Ovary (tissue), 9 donors: Measurements from ENCODE around the gene PRIMA1. TPM values are rescaled to one million over a fixed set of nuclear protein-coding genes. Genes with fewer than 3 reads are reported as not detected.

Experiments
- DNase-seq, 5 donors: peaks; one replicate each; pipeline ENCODE4 v3.0.0-alpha.2; 2019 to 2020
- H3K27ac ChIP-seq, 2 donors: fragments of 200-600 bp; one replicate each; pipeline versions ENCODE4 v1.5.1 to v1.8.0; 2019 to 2022
- H3K27me3 ChIP-seq: fragments of 200-600 bp; one replicate; pipeline ENCODE4 v1.8.0; 2022
- H3K36me3 ChIP-seq: fragments of 200-600 bp; sonication (generic); one replicate; pipeline ENCODE4 v1.5.1; 2019
- H3K4me1 ChIP-seq: one replicate; pipeline ENCODE4 v1.8.1; 2013; ENCODE audit warnings: mild to moderate bottlenecking, moderate library complexity; ENCODE audit not compliant: insufficient read depth
- H3K4me3 ChIP-seq: fragments of 200-600 bp; sonication (generic); one replicate; pipeline ENCODE4 v1.5.1; 2017
- H3K9me3 ChIP-seq, 2 donors: fragments of 200-600 bp in 1 of 2; sonication (generic) in 1 of 2; one replicate each; pipeline versions ENCODE4 v1.5.1 to v1.8.1; 2013 to 2019; ENCODE audit warnings: mild to moderate bottlenecking in 1 of 2, moderate library complexity in 1 of 2
- EP300 ChIP-seq: sonication (generic); formaldehyde crosslinking; IDR thresholded peaks from one replicate; pipeline ENCODE4 v1.6.1; 2017; ENCODE audit warnings: antibody characterized with exemption
- POLR2A ChIP-seq: fragments of 450-650 bp; IDR thresholded peaks from one replicate; pipeline ENCODE4 v1.6.1; 2017; ENCODE audit warnings: antibody characterized with exemption, mild to moderate bottlenecking, moderate library complexity
- WGBS, 3 donors: extraction: QIAGEN DNeasy Blood & Tissue Kit in 1 of 3; methylation state at CpG; one replicate each; pipeline versions ENCODE4 v1.1.5 to v1.1.7; 2013 to 2017; 5-methylcytosine and 5-hydroxymethylcytosine counted together
- intact Hi-C, 4 donors: fragments of 100-400 bp; cut with DNase I; formaldehyde crosslinking; loops; one replicate each; pipeline versions ENCODE4 v1.11.0 to v1.15.1; 2022 to 2023
- polyA plus RNA-seq, 2 donors: library from polyadenylated mRNA; stranded (reverse); fragments of 200-250 nt in 1 of 2; fragments of 350-450 nt in 1 of 2; fragmentation: Illumina TruSeq in 1 of 2; extraction: RNeasy Lipid Tissue Mini Kit (QIAGEN cat#74804) in 1 of 2; gene quantifications; one replicate each; pipeline ENCODE4 v1.2.3, GENCODE V29; 2013 to 2014
- total RNA-seq, 7 donors: library from RNA; depleted of rRNA in 2 of 7; stranded (reverse); fragments of >200 nt in 2 of 7; fragmentation: NEBNext Ultra II Directional in 3 of 7; extraction: Animal tissue kit (Norgen Biotek cat#: 25700) in 3 of 7; gene quantifications; one replicate each; pipeline versions ENCODE4 v1.1.0 to v1.2.4, GENCODE V29; 2016 to 2023
- TF ChIP-seq, protein P1 (sequence below), 3 donors: fragments of 450-650 bp in 2 of 3; fragments of 200-600 bp in 1 of 3; IDR thresholded peaks; one replicate each; pipeline versions ENCODE4 v1.5.1 to v1.8.0; 2016 to 2022; ENCODE audit warnings: antibody characterized with exemption in 3 of 3, mild to moderate bottlenecking in 1 of 3
- donor health status: DM: no; HTN: no; CAD: no; lungs with moderate emphysema.
- donor health status: DM: no; HTN: no; CAD: no.
- donor health status: Bipolar disorder and iron deficiency.
- donor health status: DM: yes; HTN: yes; CAD: no.
- donor health status: DM: no; HTN: no; CAD: no.
- donor health status: DM: yes; HTN: yes; CAD: no.

Gene PRIMA1
- total and polyA plus RNA-seq, 9 donors: 2.3 to 11.5 (median 4.2) TPM

DNA sequence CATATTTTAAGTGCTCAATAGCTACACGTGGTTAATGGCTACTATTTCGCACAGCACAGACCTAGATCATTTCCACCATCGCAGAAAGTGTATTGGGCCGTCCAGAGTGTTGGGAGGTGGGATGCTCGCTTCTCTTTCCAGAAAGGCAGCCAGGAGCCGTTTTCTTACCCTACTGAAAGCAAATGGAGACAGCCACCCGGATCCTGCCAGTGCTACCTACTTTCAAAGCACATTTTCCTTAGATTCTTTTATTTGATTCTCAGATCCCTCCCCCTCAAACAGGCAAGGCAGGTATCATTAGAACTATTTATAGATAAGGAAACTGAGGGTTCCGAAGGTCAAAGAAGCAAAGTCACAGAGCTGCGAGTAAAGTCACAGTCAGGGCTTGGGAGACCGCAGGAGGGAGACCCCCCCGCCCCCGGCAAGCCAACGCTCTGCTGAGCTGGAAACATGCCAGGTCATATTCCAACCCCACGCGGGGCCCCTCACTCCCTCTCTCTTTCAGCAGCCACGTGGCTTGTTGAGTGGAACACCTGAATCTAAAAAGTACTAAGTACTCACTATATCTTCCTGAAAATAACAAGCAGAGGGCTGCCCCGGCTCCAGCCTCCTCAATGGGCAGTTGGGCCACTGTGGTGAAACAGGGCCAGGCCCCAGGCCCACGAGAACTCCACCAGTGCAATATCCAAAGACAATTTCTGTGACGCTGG, 36.2 kb downstream of the PRIMA1 start:
- no peak overlapping the region for H3K27ac ChIP-seq
- WGBS, 3 donors: 38 to 59% (median 41%) methylated on average over 19 of the region's 19 CpGs

DNA sequence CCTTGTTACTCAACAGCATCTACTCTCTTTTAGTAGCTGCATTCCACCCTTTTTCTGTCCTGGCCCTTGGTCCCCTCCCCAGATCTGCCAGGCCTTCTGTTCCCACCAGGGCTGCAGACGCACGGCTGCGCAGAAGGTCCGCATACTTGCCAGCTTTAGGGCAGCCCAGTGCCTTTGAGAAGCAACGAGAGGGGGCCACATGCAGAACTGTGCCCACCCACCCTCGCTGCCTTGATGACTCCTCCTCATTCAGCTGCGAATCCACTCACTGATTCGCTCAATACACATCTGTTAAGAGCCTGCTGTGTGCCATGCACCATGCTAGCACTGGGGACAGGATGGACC, 39.2 kb downstream of the PRIMA1 start:
- H3K4me3 ChIP-seq: no peak overlapping the region
- no peaks in the 10 kb centered on the region for H3K36me3 ChIP-seq
- TF ChIP-seq, protein P1, sequence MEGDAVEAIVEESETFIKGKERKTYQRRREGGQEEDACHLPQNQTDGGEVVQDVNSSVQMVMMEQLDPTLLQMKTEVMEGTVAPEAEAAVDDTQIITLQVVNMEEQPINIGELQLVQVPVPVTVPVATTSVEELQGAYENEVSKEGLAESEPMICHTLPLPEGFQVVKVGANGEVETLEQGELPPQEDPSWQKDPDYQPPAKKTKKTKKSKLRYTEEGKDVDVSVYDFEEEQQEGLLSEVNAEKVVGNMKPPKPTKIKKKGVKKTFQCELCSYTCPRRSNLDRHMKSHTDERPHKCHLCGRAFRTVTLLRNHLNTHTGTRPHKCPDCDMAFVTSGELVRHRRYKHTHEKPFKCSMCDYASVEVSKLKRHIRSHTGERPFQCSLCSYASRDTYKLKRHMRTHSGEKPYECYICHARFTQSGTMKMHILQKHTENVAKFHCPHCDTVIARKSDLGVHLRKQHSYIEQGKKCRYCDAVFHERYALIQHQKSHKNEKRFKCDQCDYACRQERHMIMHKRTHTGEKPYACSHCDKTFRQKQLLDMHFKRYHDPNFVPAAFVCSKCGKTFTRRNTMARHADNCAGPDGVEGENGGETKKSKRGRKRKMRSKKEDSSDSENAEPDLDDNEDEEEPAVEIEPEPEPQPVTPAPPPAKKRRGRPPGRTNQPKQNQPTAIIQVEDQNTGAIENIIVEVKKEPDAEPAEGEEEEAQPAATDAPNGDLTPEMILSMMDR (IDR thresholded peaks at IDR 0.05): no peak
- TF ChIP-seq EP300 (no peak), POLR2A (no peak)
- no peak overlapping the region for H3K27ac ChIP-seq
- no peaks in the 10 kb centered on the region for H3K4me1 ChIP-seq
- DNase-seq: no peak
- intact Hi-C loops: no loop called here
- 93 to 97% (median 96%) methylated on average over 8 of the region's 8 CpGs for WGBS, 3 donors
- H3K27me3 ChIP-seq: no peaks in the 10 kb centered on the region
- H3K9me3 ChIP-seq: no peaks in the 10 kb centered on the region

More for the DNA sequence above, 36.2 kb downstream of the PRIMA1 start:
- Histone ChIP-seq H3K27me3 (no peaks in the 10 kb centered on the region), H3K4me1 (no peaks in the 10 kb centered on the region), H3K4me3 (no peak overlapping the region), H3K9me3 (no peaks in the 10 kb centered on the region), H3K36me3 (no peaks in the 10 kb centered on the region)
- intact Hi-C loops: loop anchor here in 1 of 4 donors (1.0 kb wide), 1 partner anchor 32 kb away; no protein-coding TSS in a partner anchor
- TF ChIP-seq POLR2A (no peak), EP300 (no peak)
- TF ChIP-seq, protein P1 (IDR thresholded peaks at IDR 0.05): no peak
- no peak for DNase-seq

DNA sequence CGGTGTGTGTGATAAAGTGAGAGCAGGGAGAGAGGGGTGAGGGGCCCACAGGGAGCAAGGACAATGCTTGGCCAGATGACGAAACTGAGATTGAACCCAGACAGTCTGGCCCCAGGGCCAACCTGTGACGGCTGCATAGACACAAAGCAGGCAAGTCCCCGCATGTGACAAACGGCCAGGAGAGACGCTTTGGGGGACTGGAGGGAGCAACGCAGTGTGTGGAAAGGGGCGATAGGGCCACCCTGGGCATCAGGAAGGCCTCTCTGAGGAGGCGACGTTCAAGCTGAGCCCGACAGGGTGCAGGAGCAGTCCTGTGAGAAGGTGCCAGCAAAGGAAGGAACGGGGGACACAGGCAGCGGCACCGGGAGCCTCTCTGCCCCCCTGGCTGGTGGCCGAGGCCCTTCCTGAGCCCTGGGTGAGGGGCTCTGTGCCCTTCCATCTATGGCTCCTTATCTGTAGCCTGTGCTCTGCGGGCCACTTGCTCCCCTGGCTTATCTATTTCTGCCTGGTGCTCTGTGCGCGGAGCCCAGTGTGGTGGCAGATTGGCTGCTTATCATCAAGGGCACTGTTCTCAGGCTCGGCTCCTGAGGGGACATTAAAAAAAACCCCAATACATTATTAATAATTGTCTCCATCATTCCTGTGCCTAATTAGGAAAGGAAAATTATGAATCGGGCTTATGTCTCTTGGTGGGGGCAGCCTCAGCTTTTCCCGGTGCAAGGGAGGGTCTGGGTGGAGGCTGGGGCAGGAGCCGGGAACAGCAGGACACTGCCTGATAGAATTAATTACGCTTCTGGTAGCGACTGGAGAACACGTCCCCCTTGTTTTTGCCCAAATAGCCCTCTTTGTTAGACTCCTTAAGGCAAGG, 39.8 kb downstream of the PRIMA1 start:
- intact Hi-C loops: no loop called here
- Histone ChIP-seq H3K27ac (no peak overlapping the region), H3K27me3 (no peaks in the 10 kb centered on the region), H3K36me3 (no peaks in the 10 kb centered on the region), H3K4me3 (no peak overlapping the region), H3K4me1 (no peaks in the 10 kb centered on the region), H3K9me3 (no peaks in the 10 kb centered on the region)
- TF ChIP-seq, protein P1 (IDR thresholded peaks at IDR 0.05): no peak
- TF ChIP-seq EP300 (no peak), POLR2A (no peak)
- 75 to 87% (median 81%) methylated on average over 25 of the region's 25 CpGs for WGBS, 3 donors
- no peak for DNase-seq

DNA sequence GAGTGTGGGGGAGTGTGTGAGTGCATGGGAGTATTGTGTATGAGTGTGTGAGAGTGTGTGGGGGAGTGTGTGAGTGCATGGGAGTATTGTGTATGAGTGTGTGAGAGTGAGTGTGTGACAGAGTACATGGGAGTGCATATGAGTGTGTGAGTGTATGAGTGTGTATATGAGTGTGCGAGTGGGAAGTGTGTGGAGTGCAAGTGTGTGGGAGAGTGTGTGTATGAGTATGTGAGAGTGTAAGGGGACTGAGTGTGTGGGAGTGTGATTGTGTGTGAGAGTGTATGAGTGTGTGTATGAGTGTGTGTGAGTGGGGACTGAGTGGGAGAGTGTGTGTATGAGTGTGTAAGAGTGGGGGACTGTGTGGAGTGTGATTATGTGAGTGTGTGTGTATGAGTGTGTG, 40.7 kb downstream of the PRIMA1 start:
- no peaks in the 10 kb centered on the region for H3K9me3 ChIP-seq
- WGBS, 3 donors: 93 to 96% (median 93%) methylated on average over 1 of the region's 1 CpG
- intact Hi-C loops: no loop called here
- no peak for DNase-seq
- TF ChIP-seq EP300: no peak
- TF ChIP-seq, protein P1 (IDR thresholded peaks at IDR 0.05): no peak
- no peak for TF ChIP-seq POLR2A
- H3K27ac ChIP-seq: no peak overlapping the region
- no peak overlapping the region for H3K4me3 ChIP-seq
- H3K4me1 ChIP-seq: no peaks in the 10 kb centered on the region
- H3K27me3 ChIP-seq: no peaks in the 10 kb centered on the region
- no peaks in the 10 kb centered on the region for H3K36me3 ChIP-seq
